Measurements from ENCODE around the gene BRSK2. TPM values are rescaled to one million over a fixed set of nuclear protein-coding genes. Genes with fewer than 3 reads are reported as not detected.
"Not testable (repeated sequence)": the region's sequence is repeated elsewhere in the genome, so short reads cannot be mapped to it uniquely, and the experiment has no call there.

The BRSK2 gene
- 0.17 TPM in 1 of 2 replicates, not detected in the other for total RNA-seq (2014; rRNA removed; shearing (Covaris generic))

DNA sequence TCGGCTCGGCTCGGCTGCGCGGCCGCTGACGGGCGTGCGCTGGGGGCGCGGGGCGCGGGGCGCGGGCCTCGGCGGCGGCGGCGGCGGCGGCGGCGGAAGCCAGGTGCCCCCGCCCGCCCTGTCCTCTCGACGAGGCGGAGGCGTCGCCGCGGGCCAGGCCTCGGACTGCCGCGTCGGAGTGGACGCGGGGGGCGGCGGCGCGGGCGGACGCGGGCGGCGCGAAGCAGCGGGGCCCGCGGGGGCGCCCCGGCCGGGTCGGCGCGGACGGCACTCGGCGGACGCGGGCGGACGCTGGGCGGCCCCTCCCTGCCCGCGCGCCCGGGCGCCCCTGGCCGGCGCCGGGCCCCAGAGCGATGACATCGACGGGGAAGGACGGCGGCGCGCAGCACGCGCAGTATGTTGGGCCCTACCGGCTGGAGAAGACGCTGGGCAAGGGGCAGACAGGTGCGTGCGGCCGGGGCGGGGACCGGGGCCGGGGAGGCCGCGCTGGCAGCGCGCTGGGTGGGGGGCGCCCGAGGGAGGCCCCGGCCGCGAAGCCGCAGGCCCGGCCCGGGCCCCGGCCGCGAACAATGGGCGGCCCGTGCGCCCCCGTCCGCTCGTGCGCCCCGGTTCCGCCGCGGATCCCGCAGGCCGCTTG, at the start of gene BRSK2:
Gene BRSK2 (plus strand): TSS at position 3 of the 637 bp plus-strand sequence. CDS start 351 bp downstream, at position 354.
- no peak for DNase-seq (ENCODE audit: low read depth)

DNA sequence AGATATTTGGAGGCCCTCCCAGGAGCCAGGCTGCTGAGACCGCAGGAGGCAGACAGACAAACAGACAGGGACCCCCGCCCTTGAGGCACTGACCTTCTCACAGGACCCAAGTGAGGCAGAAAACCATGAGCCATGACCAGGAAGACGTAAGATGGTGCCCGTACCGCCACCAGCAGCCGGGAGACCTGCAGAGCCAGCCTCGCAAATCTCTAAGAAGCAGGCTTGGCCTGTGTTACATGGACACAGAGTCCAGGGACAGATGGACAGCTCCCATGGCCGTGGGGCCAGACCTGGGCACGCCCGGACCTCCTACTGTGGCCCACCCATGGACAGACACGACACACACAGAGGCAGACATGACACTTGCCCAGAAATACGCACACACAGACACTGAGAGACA, 49.6 kb upstream of the BRSK2 start:
- DNase-seq (ENCODE audit: low read depth): no peak

DNA sequence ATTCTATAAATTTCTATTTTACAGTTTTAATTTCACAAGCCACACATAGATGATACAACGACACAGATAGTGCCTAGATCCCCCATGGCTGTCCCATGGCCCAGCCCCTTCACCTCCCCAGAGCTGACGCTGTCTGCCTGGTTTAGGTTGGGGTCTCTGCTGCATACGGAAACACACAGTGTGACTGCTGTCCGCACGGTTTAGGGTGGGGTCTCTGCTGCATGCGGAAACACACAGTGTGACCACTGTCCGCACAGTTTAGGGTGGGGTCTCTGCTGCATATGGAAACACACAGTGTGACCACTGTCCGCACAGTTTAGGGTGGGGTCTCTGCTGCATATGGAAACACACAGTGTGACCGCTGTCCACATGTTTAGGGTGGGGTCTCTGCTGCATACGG, 48.5 kb upstream of the BRSK2 start:
- not testable (repeated sequence) for DNase-seq (ENCODE audit: low read depth)

DNA sequence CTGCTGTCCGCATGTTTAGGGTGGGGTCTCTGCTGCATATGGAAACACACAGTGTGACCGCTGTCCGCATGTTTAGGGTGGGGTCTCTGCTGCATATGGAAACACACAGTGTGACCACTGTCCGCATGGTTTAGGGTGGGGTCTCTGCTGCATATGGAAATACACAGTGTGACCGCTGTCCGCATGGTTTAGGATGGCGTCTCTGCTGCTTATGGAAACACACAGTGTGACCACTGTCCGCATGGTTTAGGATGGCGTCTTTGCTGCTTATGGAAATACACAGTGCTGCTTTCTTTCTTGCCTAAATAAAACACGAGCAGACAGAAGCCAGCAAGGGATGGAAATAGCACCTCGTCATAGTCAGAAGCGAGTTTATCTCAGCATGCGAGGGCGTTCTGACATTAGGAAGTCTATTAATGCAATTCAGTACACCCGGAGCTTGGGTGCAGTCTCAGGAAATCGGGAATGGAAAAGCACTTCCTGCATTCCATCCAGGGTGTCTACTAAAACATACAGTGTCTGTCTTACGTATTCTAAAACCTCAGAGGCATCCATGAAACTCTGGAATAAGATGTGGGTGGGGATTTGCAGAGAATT, 47.7 kb upstream of the BRSK2 start:
- DNase-seq (ENCODE audit: low read depth): peak; percentile 37

DNA sequence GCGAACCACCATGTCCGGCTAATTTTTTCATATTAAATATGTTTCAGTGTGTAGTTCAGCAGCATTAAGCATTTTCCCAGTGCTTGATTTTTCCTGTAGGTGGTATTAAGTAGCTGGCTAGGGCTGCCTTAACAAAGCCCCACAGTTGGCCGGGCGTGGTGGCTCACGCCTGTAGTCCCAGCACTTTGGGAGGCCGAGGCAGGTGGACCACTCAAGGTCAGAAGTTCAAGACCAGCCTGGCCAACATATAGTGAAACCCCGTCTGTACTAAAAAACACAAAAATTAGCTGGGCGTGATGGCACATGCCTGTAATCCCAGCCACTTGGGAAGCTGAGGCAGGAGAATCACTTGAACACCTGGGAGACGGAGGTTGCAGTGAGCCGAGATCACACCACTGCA, 46.8 kb upstream of the BRSK2 start:
- no peak for DNase-seq (ENCODE audit: low read depth)

DNA sequence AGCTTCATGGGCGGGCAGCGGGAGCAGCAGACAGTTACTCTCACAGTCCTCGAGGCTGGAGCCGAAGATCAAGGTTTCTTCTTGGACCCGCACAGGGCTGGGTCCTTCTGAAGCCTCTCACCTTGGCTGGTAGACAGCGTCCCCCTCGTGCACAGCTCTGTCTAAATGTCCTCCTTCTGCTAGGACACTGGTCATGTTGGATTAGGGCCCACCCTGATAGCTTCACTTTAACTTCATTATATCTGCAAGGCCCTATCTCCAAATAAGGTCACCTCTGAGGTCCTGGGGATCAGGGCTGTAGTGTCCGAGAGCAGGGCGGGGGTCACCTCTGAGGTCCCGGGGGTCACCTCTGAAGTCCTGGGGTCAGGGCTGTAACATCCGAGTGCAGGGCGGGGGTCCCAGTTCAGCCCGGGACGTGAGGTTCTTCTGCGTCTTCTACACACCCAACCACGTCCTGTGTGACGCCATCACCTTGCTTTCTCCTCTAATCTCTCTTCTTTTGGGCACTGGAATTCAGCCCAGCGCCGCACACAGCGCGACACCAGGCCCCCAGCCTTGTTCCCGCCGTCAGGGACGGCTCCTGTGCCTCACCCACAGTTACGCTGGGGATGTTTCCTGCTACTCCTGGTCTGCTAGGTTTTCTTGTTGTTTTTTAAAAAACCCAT, 46.2 kb upstream of the BRSK2 start:
- no peak for DNase-seq (ENCODE audit: low read depth)

DNA sequence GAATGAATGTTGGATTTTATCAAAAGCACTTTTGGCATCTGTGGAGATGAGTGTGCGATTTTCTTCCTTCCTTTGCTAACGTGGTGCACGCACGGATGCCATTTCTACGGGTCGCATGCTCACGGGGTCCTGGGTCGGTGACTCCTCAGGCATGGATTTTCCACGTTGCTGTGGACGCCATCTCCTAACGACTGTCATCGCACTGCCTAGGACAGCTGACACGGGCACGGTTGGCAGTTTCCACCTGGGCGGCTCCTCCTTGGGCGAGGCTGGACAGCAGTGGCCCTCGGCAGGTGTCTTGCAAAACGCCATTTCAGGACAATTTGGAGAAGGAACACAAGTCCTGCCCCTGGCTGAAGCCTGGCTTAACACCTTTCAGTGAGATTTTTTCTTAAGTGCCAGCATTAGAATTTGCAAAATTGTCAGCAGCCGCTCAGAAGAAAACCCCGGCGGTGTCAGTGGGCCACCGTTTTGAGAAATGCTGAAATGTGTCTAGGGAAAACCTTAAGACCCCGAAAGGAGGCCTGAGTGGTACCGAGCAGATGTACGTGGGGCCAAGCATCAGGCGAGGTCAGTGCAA, 45.6 kb upstream of the BRSK2 start:
- DNase-seq (ENCODE audit: low read depth): no peak

DNA sequence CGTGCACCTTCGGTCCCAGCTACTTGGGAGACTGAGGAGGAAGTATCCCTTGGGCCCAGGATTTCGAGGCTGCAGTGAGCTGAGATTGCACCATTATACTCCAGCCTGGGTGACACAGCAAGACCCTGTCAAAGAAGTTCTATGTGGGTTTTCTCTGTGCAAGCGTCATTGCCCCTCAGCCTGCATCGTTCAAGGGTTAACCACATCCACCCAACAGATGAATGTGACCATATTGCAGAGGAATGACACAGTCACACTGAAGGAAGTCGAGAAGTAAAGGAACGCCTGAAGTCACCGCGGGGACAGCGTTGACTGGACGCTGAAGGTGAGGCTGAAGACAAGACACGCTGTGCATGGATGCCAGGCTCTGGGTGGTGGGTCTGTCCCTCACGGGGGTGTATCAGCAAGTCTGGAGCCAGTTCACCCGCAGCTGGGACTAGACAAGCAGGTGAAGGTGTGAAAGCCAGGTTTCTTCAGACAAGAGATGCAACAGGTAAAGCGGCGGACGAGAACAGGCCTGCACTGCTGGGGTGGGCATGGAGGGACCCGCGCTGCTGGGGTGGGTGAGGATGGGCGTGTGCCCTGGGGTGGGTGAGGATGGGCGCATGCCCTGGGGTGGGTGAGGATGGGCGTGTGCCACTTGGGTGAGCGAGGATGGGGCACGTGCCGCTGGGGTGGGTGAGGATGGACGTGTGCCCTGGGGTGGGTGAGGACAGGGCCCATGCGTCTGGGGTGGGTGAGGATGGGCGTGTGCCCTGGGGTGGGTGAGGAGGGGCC, 43.8 kb upstream of the BRSK2 start:
- DNase-seq (ENCODE audit: low read depth): no peak

DNA sequence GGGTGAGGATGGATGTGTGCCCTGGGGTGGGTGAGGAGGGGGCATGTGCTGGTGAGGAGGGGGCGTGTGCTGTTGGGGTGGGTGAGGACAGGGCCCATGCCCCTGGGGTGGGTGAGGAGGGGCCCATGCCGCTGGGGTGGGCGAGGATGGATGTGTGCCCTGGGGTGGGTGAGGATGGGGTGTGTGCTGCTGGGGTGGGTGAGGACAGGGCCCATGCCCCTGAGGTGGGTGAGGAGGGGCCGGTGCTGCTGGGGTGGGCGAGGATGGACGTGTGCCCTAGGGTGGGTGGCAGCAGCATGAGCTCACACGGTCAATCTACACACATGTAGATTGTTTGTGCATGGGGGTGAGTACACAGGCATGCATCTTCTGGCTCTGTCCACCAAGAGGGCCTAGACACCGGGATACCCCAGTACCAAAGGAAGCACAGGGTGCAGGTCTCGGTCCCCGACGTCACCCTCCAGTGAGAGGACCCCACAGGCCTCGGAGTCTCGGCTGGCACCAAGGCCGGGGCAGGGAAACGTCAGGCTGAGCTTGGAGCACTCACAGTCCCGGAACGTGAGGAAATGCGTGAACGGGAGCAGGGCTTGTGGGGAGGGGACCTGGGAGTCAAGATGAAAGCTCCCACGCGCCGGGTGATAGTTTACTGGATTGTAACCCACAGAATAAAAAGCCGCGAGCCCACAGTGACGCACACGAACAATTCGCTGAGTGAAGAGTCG, 42.9 kb upstream of the BRSK2 start:
- no peak for DNase-seq (ENCODE audit: low read depth)

DNA sequence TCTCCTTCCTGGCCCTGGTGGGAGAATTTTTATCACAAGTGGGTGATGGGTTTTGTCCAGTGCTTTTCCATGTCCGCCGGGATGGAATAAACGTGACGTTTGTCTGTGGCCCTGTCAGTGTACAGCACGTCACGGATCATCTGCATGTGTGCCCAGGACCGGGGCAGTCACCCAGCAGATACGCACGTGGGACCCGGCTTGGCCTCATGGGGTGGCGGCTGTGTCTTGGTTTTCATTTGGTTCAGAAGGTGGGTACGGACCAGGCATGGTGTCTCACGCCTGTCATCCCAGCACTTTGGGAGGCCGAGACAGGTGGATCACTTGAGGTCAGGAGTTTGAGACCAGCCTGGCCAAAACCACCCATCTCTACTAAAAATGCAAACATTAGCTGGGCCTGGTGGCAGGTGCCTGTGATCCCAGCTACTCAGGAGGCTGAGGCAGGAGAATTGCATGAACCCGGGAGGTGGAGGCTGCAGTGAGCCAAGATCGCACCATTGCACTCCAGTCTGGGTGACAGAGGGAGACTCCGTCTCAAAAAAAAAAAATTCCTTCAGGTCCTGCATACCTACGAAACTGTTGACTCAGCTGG, 42.2 kb upstream of the BRSK2 start:
- not testable (repeated sequence) for DNase-seq (ENCODE audit: low read depth)

DNA sequence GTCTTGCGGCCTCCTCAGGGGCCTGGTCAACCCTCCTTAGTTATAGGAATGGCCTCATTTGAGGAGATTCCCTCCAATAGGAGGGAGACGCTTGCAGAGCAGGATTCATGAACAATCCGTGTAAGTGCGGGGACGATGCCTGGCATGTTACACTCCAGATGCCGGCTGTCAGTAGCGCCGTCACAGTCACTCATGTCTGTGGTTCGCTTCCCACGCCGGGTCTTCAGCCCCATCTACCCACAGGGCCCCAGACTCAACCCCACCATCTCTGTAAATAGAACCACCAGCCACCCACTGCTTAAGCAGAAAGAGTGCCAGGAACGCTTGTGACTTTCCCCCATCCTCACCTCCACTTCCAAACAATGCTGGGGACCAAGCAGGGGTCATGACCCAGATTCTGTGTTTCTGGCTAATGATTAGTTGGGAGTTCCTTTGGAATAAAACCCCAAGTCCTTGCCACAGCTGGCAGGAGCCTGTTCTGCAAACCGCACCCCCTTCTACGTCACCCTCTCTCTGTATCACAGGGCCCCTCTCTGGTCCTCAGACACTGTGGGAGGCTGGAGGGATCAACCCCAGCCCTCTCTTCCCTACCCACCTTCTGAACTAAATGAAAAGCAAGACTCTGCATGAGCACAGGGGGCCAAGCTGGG, 41.5 kb upstream of the BRSK2 start:
- DNase-seq (ENCODE audit: low read depth): no peak

DNA sequence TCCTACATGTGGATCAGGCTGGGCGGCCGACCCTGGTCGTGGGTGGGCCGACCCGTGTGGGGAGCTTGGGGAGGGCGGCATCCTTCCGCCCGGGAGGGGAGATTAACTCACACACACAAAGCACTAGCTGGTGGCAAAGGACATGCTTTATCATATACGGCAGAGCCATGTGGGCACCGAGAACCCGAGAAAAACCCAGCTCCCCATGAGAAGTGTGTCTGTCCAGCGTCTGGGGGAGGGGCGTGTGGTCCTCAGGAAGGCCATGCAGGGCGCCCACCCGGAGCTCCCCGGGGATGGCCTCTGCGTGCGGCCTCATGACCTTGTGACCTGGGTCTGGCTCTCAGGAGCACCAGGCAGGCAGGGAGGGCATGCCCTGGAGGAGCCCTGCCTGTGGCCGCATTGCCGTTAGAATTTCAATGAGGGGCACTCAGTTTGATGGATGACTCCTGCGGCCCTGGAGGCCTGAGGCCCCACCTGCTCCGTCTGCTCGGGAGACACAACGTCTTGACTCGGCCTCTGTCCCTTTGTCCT, 40.9 kb upstream of the BRSK2 start:
- no peak for DNase-seq (ENCODE audit: low read depth)

DNA sequence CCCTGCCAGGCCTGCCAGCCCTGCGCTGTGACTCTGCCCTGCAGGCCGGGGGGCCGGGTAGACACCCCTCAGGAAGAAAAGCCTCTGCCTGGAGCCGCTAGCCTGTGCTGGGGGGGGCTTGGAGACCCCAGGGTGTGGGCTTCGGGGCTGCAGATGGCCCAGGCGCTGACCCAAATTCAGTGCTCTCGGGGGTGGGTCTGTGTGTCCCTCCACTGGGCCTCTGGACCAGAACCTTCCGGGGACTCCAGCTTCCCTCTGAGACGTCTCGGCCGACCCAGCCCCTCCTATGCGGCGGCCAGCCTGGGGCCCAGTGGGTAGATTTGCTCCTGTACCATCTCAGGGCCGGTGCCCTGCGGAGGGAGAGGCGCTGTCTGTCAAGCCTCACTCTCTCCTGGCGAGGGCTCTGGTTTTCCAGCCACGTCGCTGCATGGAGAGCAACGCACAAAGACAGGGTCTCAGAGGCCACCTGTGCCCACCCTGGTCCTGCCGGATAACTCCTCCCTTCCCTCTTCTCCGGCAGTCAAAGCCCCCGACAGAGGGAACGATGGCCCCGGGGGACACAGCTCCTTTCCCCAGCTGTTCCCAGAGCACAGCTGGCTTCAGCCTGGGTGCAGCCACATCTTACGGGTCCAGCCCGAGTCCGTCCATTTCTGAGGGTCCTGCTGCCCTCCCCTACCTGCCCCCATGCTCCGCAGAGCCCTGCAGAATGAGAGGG, 40.2 kb upstream of the BRSK2 start:
- DNase-seq (ENCODE audit: low read depth): no peak

DNA sequence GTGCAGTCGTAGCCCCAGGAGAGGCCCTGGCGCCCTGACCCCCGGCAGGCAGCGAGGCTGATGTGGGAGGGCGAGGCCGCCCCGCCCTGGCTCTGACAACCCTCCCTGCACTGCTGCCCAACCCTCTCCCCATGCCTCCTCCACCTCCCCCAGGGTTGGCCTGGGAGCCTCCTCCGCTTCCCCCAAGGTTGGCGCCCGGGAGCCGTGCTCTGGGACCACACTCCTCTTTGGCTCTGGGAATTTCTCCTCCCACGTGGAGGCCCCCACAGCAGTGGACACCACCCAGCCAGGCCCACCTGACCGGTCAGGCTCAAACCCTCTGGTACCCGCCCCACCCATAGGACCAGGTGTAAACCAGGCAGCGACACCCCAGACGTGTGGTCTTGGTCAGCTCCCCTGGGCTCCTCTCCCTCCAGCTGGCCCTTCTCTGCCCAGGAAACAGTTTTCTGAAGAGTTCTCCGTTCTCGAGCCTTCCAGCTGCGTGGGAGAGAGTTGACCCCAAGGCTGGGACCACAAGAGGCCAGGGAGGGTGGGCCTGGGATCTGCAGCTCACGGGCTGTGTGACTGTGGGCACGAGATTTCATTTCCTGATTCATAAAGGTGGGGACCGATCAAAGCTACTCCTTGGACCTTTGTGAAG, 39.5 kb upstream of the BRSK2 start:
- no peak for DNase-seq (ENCODE audit: low read depth)

DNA sequence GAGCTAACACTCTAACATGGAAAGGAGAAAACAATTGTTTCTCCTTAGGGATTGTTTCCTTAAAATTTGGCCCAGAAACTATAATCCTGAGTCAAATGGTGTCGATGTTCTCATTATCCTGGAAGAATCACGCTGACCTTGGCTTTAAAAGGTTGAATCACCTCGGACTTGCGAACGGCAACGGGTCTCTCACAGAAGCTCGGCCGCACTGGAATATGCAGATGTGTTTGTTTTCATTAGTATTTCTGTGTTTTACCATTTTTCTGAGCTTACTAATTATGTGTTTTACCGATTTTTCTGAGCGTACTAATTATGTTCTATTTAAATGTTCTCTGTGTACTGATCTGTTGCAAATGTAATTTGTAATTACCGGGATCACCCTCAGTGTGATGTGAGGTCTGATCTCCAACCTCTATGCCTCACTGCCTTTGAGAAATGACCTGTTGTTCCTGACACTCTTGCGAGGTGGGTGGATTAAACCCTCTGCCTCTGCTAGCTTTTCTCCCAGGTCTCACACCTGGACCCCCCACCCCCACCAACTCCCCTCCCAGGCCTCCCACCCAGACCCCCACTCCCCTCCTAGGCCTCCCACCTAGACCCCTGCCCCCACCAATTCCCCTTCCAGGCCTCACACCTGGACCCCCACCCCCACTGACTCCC, 38.3 kb upstream of the BRSK2 start:
- DNase-seq (ENCODE audit: low read depth): peak; percentile 58

DNA sequence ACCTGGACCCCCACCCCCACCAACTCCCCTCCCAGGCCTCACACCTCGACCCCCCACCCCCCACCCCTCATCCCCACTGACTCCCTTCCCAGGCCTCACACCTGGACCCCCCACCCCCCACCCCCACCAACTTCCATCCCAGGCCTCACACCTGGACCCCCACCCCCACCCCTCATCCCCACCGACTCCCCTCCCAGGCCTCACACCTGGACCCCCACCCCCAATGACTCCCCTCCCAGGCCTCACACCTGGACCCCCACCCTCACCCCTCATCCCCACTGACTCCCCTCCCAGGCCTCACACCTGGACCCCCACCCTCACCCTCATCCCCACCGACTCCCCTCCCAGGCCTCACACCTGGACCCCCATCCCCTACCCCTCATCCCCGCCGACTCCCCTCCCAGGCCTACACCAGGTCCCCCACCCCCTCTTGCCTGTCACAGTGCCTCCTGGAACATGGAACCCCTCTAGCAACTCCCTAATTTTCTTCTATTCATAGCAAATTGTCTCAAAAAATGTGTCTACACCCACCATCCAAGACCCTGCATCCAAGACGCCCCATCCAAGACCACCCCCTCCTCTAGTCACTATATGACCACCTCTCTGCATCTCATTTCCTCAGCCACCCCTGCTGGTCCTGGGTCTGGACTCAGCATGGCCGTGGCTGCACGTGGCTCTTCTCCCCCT, 36.9 kb upstream of the BRSK2 start:
- DNase-seq (ENCODE audit: low read depth): no peak

DNA sequence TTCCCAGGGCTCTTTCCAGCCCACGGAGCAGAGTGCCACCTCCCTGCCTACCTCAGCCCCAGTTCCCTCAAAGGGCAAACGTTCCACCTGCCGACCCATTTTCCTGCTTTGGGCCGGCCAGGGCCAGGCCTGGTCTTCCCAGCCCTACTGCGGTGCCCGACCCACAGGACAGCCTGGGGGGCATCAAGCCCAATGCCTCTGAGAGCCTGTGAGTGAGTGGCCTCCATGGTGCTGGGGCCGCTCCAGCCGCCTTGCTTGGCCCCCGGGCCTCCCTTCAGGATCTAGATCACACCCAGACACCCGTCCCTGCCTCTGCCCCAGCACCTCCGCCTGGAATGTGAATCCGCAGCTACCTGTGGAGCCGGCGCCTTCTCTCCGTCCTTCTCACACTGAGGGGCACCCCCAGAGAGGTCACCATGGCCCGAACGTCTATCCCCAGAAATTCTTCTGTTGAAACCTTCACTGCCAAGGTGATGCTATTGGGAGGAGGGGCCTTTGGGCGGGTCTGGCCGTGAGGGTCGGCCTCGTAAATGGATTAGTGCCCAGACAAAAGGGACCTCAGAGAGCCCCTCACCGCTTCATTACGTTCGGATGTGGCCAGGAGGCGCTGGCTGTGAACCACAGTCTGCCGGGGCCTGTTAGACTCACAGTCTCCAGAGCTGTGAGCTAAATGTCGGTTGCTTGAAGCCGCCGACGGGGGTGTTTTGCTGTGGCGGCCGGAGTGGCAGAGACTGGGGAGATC, 36.2 kb upstream of the BRSK2 start:
- no peak for DNase-seq (ENCODE audit: low read depth)
